GM10248 (cell line): ENCODE results near the gene FAM20C.

Experiments
- CTCF ChIA-PET: fragments of 300-600 bp; sonication (Branson Sonifier 250); formaldehyde crosslinking; extraction: SDS; loops from one replicate; lab custom pipeline; 2021; ENCODE audit warnings: antibody characterized with exemption; lab: Yijun Ruan, JAX
- POLR2A ChIA-PET: fragments of 350-650 bp; sonication (Branson Sonifier 250); formaldehyde crosslinking; extraction: SDS; loops from one replicate; lab custom pipeline; 2020; ENCODE audit warnings: antibody characterized with exemption; lab: Yijun Ruan, JAX
- DNase-seq: peaks from one replicate; pipeline ENCODE4 v3.0.0; 2012; ENCODE audit errors: extremely low spot score
- CTCF ChIP-seq: IDR thresholded peaks from 2 replicates; pipeline ENCODE4 v1.5.1; 2012; ENCODE audit warnings: mild to moderate bottlenecking, low read depth; ENCODE audit errors: extremely low read depth, missing control alignments, control extremely low read depth

Gene FAM20C

GRCh38 chr7:302054-302992, 110.0 kb downstream of the FAM20C start:
- DNase-seq, result no peak

GRCh38 chr7:303425-303824, 111.1 kb downstream of the FAM20C start:
- ChIA-PET CTCF (no interaction called here), POLR2A (no interaction called here)
- DNase-seq, result no peak
- no peak for TF ChIP-seq CTCF

More at GRCh38 chr7:302054-302992, 110.0 kb downstream of the FAM20C start:
- POLR2A ChIA-PET, result no interaction called here
- CTCF ChIA-PET, result no interaction called here
- no peak for TF ChIP-seq CTCF

GRCh38 chr7:303884-304573, 111.7 kb downstream of the FAM20C start:
- ChIA-PET POLR2A (no interaction called here), CTCF (no interaction called here)
- TF ChIP-seq CTCF, result no peak
- DNase-seq, result no peak

- no peak for DNase-seq
- ChIA-PET CTCF (interaction anchor here (1.2 kb wide), 1 partner anchor 482 kb away, joined by 3 read pairs; no protein-coding TSS in a partner anchor), POLR2A (no interaction called here)
- TF ChIP-seq CTCF, result no peak
Observed at GRCh38 chr7:304574-305409, 112.4 kb downstream of the FAM20C start.

GRCh38 chr7:305410-306151, 113.2 kb downstream of the FAM20C start:
- POLR2A ChIA-PET, result no interaction called here
- no peak for DNase-seq
- TF ChIP-seq CTCF, result no peak
- CTCF ChIA-PET, result interaction anchor here (1.2 to 1.4 kb wide), 2 partner anchors 13 to 481 kb away, joined by 3 to 4 read pairs; no protein-coding TSS in a partner anchor
